ENCODE results near the gene RORB. TPM values are rescaled to one million over a fixed set of nuclear protein-coding genes. Genes with fewer than 3 reads are reported as not detected.

Gene RORB
- total and polyA plus RNA-seq, 11 donors: 0.53 to 10.2 (median 3.4) TPM

GRCh38 chr9:74610523-74611061 is 113.5 kb downstream of the RORB start:
- Histone ChIP-seq H3K4me3 (no peak overlapping the region), H3K36me3 (no peaks in the 10 kb centered on the region), H3K4me1 (no peaks in the 10 kb centered on the region), H3K27ac (no peak overlapping the region), H3K27me3 (no peaks in the 10 kb centered on the region), H3K9me3 (no peaks in the 10 kb centered on the region)
- no peak for ATAC-seq
- intact Hi-C loops (cut with DNase I): no loop called here
- TF ChIP-seq POLR2A (IDR thresholded peaks at IDR 0.05) (no peak), CTCF (IDR thresholded peaks at IDR 0.05) (no peak)
- 81 to 92% (median 83%) methylated on average over 2 of the region's 2 CpGs for WGBS, 4 donors
- no peak for DNase-seq

- intact Hi-C loops (cut with DNase I): no loop called here
- Histone ChIP-seq H3K9me3 (no peaks in the 10 kb centered on the region), H3K27ac (no peak overlapping the region), H3K4me1 (no peaks in the 10 kb centered on the region), H3K4me3 (no peak overlapping the region), H3K27me3 (no peaks in the 10 kb centered on the region), H3K36me3 (no peaks in the 10 kb centered on the region)
- TF ChIP-seq CTCF (IDR thresholded peaks at IDR 0.05) (no peak), POLR2A (IDR thresholded peaks at IDR 0.05) (no peak)
- WGBS, 4 donors: 53 to 64% (median 58%) methylated on average over 7 of the region's 7 CpGs
- no peak for DNase-seq
- ATAC-seq: no peak
Observed at GRCh38 chr9:74630228-74630627, 133.1 kb downstream of the RORB start.

GRCh38 chr9:74639112-74639511 is 142.0 kb downstream of the RORB start:
- intact Hi-C loops (cut with DNase I): loop anchor here in 1 of 10 donors (2.0 kb wide), 1 partner anchor 14 kb away; no protein-coding TSS in a partner anchor
- no peak for ATAC-seq
- Histone ChIP-seq H3K27ac (no peak overlapping the region), H3K36me3 (no peaks in the 10 kb centered on the region), H3K27me3 (no peaks in the 10 kb centered on the region), H3K4me3 (no peak overlapping the region), H3K9me3 (no peaks in the 10 kb centered on the region), H3K4me1 (no peaks in the 10 kb centered on the region)
- no peak for DNase-seq
- no peak for TF ChIP-seq POLR2A (IDR thresholded peaks at IDR 0.05)
- no peak for TF ChIP-seq CTCF (IDR thresholded peaks at IDR 0.05)
- whole genome bisulfite sequencing, 4 donors: 24 to 62% (median 29%) methylated on average over 1 of the region's 1 CpG

DNA sequence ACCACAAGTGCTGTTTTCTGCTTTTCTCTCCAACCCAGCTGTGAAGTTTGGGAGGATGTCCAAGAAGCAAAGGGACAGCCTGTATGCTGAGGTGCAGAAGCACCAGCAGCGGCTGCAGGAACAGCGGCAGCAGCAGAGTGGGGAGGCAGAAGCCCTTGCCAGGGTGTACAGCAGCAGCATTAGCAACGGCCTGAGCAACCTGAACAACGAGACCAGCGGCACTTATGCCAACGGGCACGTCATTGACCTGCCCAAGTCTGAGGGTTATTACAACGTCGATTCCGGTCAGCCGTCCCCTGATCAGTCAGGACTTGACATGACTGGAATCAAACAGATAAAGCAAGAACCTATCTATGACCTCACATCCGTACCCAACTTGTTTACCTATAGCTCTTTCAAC is 145.2 kb downstream of the RORB start:
- TF ChIP-seq POLR2A (IDR thresholded peaks at IDR 0.05): no peak
- TF ChIP-seq CTCF (IDR thresholded peaks at IDR 0.05): no peak
- DNase-seq (no peak), ATAC-seq (no peak)
- Histone ChIP-seq H3K36me3 (no peaks in the 10 kb centered on the region), H3K9me3 (no peaks in the 10 kb centered on the region), H3K4me3 (no peak overlapping the region), H3K27me3 (no peaks in the 10 kb centered on the region), H3K4me1 (no peaks in the 10 kb centered on the region), H3K27ac (no peak overlapping the region)
- 83 to 89% (median 85%) methylated on average over 12 of the region's 12 CpGs for WGBS, 4 donors
- intact Hi-C loops (cut with DNase I): no loop called here
